ENCODE results near the gene SOCS7.

Gene SOCS7

GRCh38 chr17:38425744-38426143 lies 74.1 kb downstream of the SOCS7 start:
- TF ChIP-seq CTCF (IDR thresholded peaks at IDR 0.05; ENCODE audit: unreplicated experiment in 3 of 3), result no peak
- Mint-ChIP-seq H3K27ac (peak overlapping the region in 1 of 3 experiments; percentile 61), H3K4me1 (peaks cover 71% of the 10 kb centered on the region), H3K27me3 (ENCODE audit: low read depth) (peaks cover 38% of the 10 kb centered on the region), H3K9me3 (no peaks in the 10 kb centered on the region), H3K4me3 (peak overlapping the region; percentile 60 to 72 (median 71)), H3K36me3 (ENCODE audit: low read depth) (no peaks in the 10 kb centered on the region)

- Mint-ChIP-seq H3K4me3 (peak overlapping the region; percentile 38 to 84 (median 78)), H3K9me3 (no peaks in the 10 kb centered on the region), H3K27me3 (ENCODE audit: low read depth) (peaks cover 31% of the 10 kb centered on the region), H3K27ac (no peak overlapping the region), H3K4me1 (peaks cover 71% of the 10 kb centered on the region), H3K36me3 (ENCODE audit: low read depth) (no peaks in the 10 kb centered on the region)
- no peak for TF ChIP-seq CTCF (IDR thresholded peaks at IDR 0.05; ENCODE audit: unreplicated experiment in 3 of 3)
These were observed 74.8 kb downstream of the SOCS7 start for GRCh38 chr17:38426441-38426840.

- H3K9me3 Mint-ChIP-seq, result no peaks in the 10 kb centered on the region
- peaks cover 22% of the 10 kb centered on the region for H3K27me3 Mint-ChIP-seq (ENCODE audit: low read depth)
- H3K27ac Mint-ChIP-seq, result peak overlapping the region; percentile 71 to 82 (median 78)
- peaks cover 62% of the 10 kb centered on the region for H3K4me1 Mint-ChIP-seq
- H3K4me3 Mint-ChIP-seq, result peak overlapping the region; percentile 83 to 85 (median 84)
- no peak for TF ChIP-seq CTCF (IDR thresholded peaks at IDR 0.05; ENCODE audit: unreplicated experiment in 3 of 3)
- no peaks in the 10 kb centered on the region for H3K36me3 Mint-ChIP-seq (ENCODE audit: low read depth)
These were observed 75.7 kb downstream of the SOCS7 start for GRCh38 chr17:38427160-38427949.

GRCh38 chr17:38428112-38428642 lies 76.5 kb downstream of the SOCS7 start, which contains the start of gene ARHGAP23:
TSS of gene ARHGAP23 (plus strand) at chr17:38428464. CDS start at chr17:38428486, 22 bp downstream.
- no peak for TF ChIP-seq CTCF (IDR thresholded peaks at IDR 0.05; ENCODE audit: unreplicated experiment in 3 of 3)
- no peaks in the 10 kb centered on the region for H3K9me3 Mint-ChIP-seq
- H3K36me3 Mint-ChIP-seq (ENCODE audit: low read depth), result no peaks in the 10 kb centered on the region
- peaks cover 55% of the 10 kb centered on the region for H3K4me1 Mint-ChIP-seq
- peaks cover 22% of the 10 kb centered on the region for H3K27me3 Mint-ChIP-seq (ENCODE audit: low read depth)
- H3K4me3 Mint-ChIP-seq, result peak within 1 kb of the TSS; percentile 83 to 90 (median 85)
- H3K27ac Mint-ChIP-seq, result peak within 1 kb of the TSS; percentile 71 to 82 (median 78)

- TF ChIP-seq CTCF (IDR thresholded peaks at IDR 0.05; ENCODE audit: unreplicated experiment in 3 of 3), result no peak
- Mint-ChIP-seq H3K27ac (peak overlapping the region in 1 of 3 experiments; percentile 41), H3K27me3 (ENCODE audit: low read depth) (peaks cover 17% of the 10 kb centered on the region), H3K4me1 (peaks cover 55% of the 10 kb centered on the region), H3K9me3 (no peaks in the 10 kb centered on the region), H3K4me3 (peak overlapping the region; percentile 78 to 90 (median 81)), H3K36me3 (ENCODE audit: low read depth) (no peaks in the 10 kb centered on the region)
These were observed 77.2 kb downstream of the SOCS7 start for GRCh38 chr17:38428643-38429371.

Data from nephron (organoid).